ENCODE measurements around the gene AFG1L. TPM values are rescaled to one million over a fixed set of nuclear protein-coding genes. Genes with fewer than 3 reads are reported as not detected.

AFG1L gene
- total RNA-seq, 1 experiment from 2014 or later, result 4.9 TPM

DNA sequence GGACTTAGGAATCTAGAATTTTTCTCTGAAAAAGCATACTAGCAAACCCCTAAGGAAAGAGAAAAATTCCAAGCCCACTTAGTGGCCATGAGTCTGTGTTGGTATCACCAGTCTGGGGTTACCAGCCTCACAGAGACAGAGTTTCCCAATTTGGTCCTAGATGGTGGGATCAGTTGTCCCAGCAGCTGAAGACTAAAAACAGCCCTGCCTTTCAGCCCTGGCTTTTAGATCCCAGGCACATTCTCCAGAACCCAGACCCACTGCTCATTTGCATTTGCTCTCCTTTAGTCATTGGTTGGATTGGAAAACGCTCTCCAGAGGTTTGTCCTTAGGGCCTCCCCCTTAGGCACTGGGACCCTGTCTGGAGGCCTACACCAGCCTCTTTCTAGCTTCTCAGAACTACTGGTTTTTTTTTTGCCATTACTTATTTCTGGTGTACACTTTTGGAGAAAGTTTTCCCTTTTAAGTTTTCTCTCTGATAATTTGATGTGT is 226.8 kb downstream of the AFG1L start:
- intact Hi-C loops (cut with micrococcal nuclease), result no loop called here
- H3K79me2 ChIP-seq (ENCODE audit: insufficient read depth, low read length), result no peaks in the 10 kb centered on the region
- H3K4me1 ChIP-seq (ENCODE audit: control insufficient read depth in 1 of 2, insufficient read depth in 2 of 2, low read length in 2 of 2), result peaks cover 0 to 4% of the 10 kb centered on the region in 2 experiments; a peak in 1 of 4 replicates
- DNase-seq (ENCODE audit: low read depth, low spot score), result no peak
- H3K9ac ChIP-seq (ENCODE audit: low read length), result no peak overlapping the region
- no peaks in the 10 kb centered on the region for H4K20me1 ChIP-seq (ENCODE audit: insufficient read depth)
- no peak overlapping the region for H3K4me3 ChIP-seq (replicated peaks in 1 of 2; ENCODE audit: low read depth in 1 of 2, low read length in 2 of 2)
- ChIA-PET CTCF (interaction anchor here (0.9 kb wide), 1 partner anchor 30 kb away, joined by 5 read pairs; no protein-coding TSS in a partner anchor), RAD21 (ENCODE audit: low non-redundant PET in 1 of 2, low total read pairs in 2 of 2, uncharacterized antibody in 2 of 2, unreplicated experiment in 2 of 2) (no interaction called here), POLR2A (no interaction called here)
- BruUV-seq (replicated peaks), result no TSS peak
- no peaks in the 10 kb centered on the region for H3K27me3 ChIP-seq (ENCODE audit: insufficient read depth, low read length)
- no peaks in the 10 kb centered on the region for H3K36me3 ChIP-seq (ENCODE audit: control insufficient read depth in 1 of 2, insufficient read depth in 2 of 2, low read length in 2 of 2)
- H3K27ac ChIP-seq (ENCODE audit: low read depth, low read length), result no peak overlapping the region
- H3K9me2 ChIP-seq (ENCODE audit: insufficient read depth), result no peaks in the 10 kb centered on the region
- H2AFZ ChIP-seq (ENCODE audit: low read depth, low read length, poor library complexity, severe bottlenecking), result no peak overlapping the region
- no peak for TF ChIP-seq CBX3 (IDR thresholded peaks at IDR 0.05; ENCODE audit: low read depth)
- no peak for TF ChIP-seq EZH2 (IDR thresholded peaks at IDR 0.05)
- TF ChIP-seq FOSL1 (IDR thresholded peaks at IDR 0.05; ENCODE audit: low read depth), result no peak
- TF ChIP-seq RAD21 (IDR thresholded peaks at IDR 0.05; ENCODE audit: low read depth), result no peak
- TF ChIP-seq, protein P1, sequence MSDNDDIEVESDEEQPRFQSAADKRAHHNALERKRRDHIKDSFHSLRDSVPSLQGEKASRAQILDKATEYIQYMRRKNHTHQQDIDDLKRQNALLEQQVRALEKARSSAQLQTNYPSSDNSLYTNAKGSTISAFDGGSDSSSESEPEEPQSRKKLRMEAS (IDR thresholded peaks at IDR 0.05), result no peak
- TF ChIP-seq ELF1 (IDR thresholded peaks at IDR 0.05; ENCODE audit: borderline replicate concordance, low read depth), result no peak
- TF ChIP-seq EZH2phosphoT487 (IDR thresholded peaks at IDR 0.05; ENCODE audit: borderline replicate concordance), result no peak
- no peak for ATAC-seq
- no peak overlapping the region for H3K4me2 ChIP-seq (ENCODE audit: low read length)
- H3K9me3 ChIP-seq (ENCODE audit: control insufficient read depth in 1 of 2, insufficient read depth in 1 of 2, low read depth in 1 of 2, low read length in 2 of 2), result no peaks in the 10 kb centered on the region

DNA sequence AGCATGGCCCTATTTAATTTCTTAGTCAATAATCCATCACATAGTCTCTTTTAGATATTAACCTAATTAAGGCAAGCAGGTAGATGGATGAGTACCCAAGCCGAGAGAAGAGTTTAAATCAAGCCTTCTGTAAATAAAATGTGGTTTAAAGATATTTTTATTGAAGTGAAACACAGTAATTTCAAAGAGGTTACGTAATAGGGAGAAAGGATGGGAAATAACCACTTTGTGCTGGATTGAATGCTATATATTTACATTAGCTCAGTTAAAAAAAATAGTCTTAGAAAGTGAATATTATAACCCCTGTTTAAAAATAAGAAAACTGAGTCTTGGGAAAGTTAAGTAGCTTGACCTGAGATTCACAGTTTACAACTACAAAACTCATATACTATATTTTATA is 228.8 kb downstream of the AFG1L start:
- Histone ChIP-seq H3K79me2 (ENCODE audit: insufficient read depth, low read length) (no peaks in the 10 kb centered on the region), H3K4me1 (ENCODE audit: control insufficient read depth in 1 of 2, insufficient read depth in 2 of 2, low read length in 2 of 2) (peaks cover 0 to 4% of the 10 kb centered on the region in 2 experiments; a peak in 1 of 4 replicates), H3K36me3 (ENCODE audit: control insufficient read depth in 1 of 2, insufficient read depth in 2 of 2, low read length in 2 of 2) (no peaks in the 10 kb centered on the region), H3K9ac (ENCODE audit: low read length) (no peak overlapping the region), H3K4me2 (ENCODE audit: low read length) (no peak overlapping the region), H3K9me3 (ENCODE audit: control insufficient read depth in 1 of 2, insufficient read depth in 1 of 2, low read depth in 1 of 2, low read length in 2 of 2) (no peaks in the 10 kb centered on the region), H3K4me3 (replicated peaks in 1 of 2; ENCODE audit: low read depth in 1 of 2, low read length in 2 of 2) (no peak overlapping the region), H4K20me1 (ENCODE audit: insufficient read depth) (no peaks in the 10 kb centered on the region), H3K9me2 (ENCODE audit: insufficient read depth) (no peaks in the 10 kb centered on the region), H2AFZ (ENCODE audit: low read depth, low read length, poor library complexity, severe bottlenecking) (no peak overlapping the region), H3K27me3 (ENCODE audit: insufficient read depth, low read length) (no peaks in the 10 kb centered on the region), H3K27ac (ENCODE audit: low read depth, low read length) (no peak overlapping the region)
- CTCF ChIA-PET, result interaction anchor here (0.6 to 1.5 kb wide), 4 partner anchors 18 to 548 kb away, joined by 3 to 4 read pairs (median 3); no protein-coding TSS in a partner anchor
- intact Hi-C loops (cut with micrococcal nuclease), result no loop called here
- POLR2A ChIA-PET, result no interaction called here
- TF ChIP-seq, protein P2, sequence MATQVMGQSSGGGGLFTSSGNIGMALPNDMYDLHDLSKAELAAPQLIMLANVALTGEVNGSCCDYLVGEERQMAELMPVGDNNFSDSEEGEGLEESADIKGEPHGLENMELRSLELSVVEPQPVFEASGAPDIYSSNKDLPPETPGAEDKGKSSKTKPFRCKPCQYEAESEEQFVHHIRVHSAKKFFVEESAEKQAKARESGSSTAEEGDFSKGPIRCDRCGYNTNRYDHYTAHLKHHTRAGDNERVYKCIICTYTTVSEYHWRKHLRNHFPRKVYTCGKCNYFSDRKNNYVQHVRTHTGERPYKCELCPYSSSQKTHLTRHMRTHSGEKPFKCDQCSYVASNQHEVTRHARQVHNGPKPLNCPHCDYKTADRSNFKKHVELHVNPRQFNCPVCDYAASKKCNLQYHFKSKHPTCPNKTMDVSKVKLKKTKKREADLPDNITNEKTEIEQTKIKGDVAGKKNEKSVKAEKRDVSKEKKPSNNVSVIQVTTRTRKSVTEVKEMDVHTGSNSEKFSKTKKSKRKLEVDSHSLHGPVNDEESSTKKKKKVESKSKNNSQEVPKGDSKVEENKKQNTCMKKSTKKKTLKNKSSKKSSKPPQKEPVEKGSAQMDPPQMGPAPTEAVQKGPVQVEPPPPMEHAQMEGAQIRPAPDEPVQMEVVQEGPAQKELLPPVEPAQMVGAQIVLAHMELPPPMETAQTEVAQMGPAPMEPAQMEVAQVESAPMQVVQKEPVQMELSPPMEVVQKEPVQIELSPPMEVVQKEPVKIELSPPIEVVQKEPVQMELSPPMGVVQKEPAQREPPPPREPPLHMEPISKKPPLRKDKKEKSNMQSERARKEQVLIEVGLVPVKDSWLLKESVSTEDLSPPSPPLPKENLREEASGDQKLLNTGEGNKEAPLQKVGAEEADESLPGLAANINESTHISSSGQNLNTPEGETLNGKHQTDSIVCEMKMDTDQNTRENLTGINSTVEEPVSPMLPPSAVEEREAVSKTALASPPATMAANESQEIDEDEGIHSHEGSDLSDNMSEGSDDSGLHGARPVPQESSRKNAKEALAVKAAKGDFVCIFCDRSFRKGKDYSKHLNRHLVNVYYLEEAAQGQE (IDR thresholded peaks at IDR 0.05; ENCODE audit: low read depth), result no peak
- TF ChIP-seq ELF1 (IDR thresholded peaks at IDR 0.05; ENCODE audit: borderline replicate concordance, low read depth), result no peak
- no peak for TF ChIP-seq JUND (IDR thresholded peaks at IDR 0.05)
- TF ChIP-seq, protein P1 (IDR thresholded peaks at IDR 0.05), result no peak
- ATAC-seq (no peak), DNase-seq (ENCODE audit: low read depth, low spot score) (no peak)
- RAD21 ChIA-PET (ENCODE audit: low non-redundant PET in 1 of 2, low total read pairs in 2 of 2, uncharacterized antibody in 2 of 2, unreplicated experiment in 2 of 2), result no interaction called here
- BruUV-seq (replicated peaks), result no TSS peak

Data from HCT116 (cell line).